COLO668 (cell line): ENCODE data around the gene PIAS4.

ENCODE experiments used
- DNase-seq: peaks from one replicate; lab custom pipeline; 2025; ENCODE audit not compliant: unreplicated experiment; lab: John Stamatoyannopoulos, UW

PIAS4 gene

DNA sequence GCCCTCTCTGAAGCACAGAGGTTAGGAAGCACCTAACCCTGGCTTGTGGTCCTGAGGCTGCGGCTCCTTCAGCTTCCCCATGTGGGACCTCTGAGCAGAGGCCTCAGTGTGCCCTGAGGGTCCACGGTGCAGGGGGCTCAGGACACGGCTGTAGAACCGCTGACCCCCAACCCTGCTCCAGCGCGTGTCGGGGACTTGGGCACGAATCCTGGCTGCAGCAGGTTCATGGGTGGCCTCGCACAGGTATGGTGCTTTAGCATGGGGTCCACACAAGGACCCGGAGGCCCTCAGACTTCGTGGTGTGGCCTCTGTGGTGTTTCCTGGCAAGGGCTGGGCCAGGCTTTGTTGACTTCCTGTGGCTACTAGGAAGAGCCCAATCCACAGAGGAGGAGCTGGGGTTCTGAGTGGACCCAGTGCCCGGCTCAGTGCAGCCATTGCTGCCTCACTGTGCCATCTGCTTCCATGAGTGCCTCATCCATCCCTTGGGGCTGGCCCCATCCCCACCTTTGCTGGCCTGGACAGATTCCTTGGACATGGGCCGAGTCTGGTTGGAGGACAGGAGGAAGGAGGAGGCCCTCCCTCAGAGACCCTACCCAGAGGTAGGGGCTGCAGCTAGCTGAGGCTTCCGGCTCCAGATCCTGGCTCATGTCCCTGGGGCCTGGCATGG is 34.7 kb downstream of the PIAS4 start:
- DNase-seq: no peak

DNA sequence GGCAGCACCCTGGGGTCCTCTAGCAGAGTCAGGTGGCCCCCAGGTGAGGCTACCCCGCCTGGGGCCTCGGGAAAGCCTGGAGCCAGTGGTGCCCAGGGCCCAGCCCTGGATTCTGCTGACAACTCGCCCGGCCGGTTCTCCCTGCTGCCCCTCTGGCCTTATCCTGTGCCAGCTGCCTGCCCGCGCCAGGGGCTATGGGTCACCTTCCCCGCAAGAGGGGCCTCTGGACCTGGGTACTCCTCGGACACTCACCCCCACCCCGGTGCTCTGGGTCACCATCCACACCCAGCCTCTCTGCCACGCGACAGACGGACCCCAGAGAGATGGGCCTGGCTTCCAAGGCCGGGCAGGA is 35.2 kb downstream of the PIAS4 start:
- no peak for DNase-seq

DNA sequence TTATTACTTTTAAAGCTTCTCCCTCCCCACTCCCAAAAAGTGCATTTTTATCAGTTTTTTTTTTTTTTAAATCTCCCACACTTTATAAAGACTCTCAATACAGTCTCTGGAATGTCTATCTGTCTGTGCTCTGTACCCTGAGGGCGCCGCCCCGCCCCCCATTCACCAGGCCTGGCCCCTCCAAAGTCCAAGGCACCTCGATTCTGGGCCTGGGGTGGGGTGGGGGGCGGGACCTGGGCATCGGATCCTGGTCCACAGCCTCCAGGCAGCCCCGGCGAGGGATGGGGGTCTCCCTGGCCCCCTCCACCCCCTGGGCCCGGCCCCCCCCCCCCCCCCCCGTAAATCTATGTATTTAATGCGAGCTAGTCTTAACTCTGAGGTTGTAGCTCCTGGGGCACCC is 35.9 kb downstream of the PIAS4 start:
- DNase-seq: no peak

- no peak for DNase-seq
Observed at GRCh38 chr19:4043966-4044715, 36.6 kb downstream of the PIAS4 start.

- DNase-seq: no peak
Observed at GRCh38 chr19:4044990-4045465, 37.5 kb downstream of the PIAS4 start.

GRCh38 chr19:4045597-4046361 is 38.2 kb downstream of the PIAS4 start:
- no peak for DNase-seq

DNA sequence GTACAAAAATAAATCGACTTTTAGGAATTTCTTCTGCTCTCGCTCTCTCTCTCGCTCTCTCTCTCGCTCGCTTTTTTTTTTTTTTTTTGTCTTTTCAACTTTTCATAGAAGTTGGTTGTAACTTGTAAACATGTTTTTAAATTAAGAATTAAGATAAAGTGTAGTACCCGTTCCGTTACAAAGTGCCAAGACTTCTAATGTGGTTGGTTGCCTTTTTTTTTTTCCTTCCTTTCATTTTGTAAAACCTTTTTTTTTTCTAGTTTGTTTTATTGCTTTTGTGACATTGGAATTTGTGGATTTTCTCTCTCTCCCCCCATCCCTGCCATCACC is 38.8 kb downstream of the PIAS4 start:
- DNase-seq: no peak

DNA sequence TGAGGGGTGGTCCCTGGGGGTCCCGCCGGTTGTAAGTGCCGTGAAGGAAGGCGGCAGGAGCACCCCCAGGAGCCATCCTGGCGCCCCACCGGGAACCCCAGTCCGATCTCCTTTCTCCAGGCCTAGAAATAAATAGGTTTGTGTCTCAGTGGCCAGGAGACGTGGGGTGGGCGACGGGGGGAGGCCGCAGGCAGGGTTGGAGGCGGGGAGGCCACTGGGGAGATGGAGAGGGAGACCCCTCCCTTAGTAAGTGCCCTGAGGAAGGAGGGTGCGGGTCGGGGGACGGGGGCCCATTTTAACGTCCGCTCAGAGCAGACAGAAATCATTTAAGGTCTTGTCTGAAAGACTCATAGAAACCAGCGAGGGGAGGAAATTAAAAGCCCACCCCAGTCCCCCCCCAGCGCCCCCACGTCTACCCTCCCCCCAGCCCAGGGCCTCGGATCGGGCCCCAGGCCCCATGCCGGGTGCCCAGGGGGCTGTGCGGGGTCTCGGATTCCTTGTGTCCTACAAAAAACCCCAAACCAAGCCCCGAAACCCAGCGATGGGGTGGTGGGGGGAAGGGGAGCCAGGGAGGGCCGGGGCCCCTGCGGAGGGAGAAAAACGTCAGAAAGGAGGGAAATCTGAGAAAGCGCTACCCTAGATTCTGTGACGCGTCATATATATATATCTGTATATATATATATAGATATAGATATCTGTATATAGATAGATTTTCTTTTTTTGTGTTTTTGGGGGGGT is 39.6 kb downstream of the PIAS4 start:
- no peak for DNase-seq

GRCh38 chr19:4049432-4049831 is 41.9 kb downstream of the PIAS4 start:
- DNase-seq: no peak

- DNase-seq: no peak
Observed at GRCh38 chr19:4051175-4052101, 43.9 kb downstream of the PIAS4 start.

DNA sequence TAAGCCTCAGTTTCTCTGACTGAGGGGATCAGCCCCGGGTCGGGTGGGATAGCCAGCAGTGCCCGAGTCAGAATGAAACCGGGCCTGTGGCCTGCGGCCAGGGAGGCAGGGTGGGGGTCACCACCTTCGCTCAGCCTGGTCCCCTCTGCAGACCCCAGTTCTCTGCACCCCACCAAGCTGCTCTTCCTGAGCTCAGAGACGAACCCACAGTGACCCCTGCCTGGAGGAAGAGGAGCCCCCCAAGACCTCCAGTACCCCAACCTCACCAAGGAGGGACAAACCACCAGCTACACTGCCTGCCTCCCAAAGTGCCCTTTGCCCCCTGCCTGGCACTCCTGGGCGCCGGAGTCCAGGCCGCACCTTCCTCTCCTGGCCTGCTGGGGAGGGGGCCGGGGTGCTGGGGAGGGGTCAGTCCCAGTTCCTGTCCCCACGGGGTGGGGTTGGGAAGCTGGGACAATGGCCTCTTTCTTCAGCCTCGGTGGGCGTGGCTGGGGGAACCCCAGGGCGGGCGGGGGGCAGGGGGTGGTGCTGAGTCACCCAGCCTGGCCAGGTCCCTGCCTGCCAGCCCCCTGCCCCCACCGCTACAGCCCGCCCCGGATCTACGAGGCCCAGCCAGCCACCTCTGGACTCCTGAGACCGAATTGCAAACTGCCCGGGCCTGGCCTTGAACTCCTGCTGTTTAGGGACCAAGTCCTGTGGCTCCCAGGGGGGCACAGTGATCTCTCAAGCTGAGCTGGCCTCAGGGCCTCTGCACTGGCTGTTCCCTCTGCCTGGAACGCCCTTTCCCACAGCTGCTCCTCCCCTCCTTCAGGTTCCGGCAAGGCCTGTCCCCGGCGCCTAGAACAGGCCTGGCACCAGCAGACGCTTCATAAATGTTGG is 44.8 kb downstream of the PIAS4 start:
- DNase-seq: no peak

GRCh38 chr19:4052993-4053422 is 45.5 kb downstream of the PIAS4 start:
- no peak for DNase-seq

- DNase-seq: no peak
Observed at GRCh38 chr19:4053423-4054324, 46.1 kb downstream of the PIAS4 start.

GRCh38 chr19:4054441-4055208 is 47.1 kb downstream of the PIAS4 start:
- DNase-seq: no peak

DNA sequence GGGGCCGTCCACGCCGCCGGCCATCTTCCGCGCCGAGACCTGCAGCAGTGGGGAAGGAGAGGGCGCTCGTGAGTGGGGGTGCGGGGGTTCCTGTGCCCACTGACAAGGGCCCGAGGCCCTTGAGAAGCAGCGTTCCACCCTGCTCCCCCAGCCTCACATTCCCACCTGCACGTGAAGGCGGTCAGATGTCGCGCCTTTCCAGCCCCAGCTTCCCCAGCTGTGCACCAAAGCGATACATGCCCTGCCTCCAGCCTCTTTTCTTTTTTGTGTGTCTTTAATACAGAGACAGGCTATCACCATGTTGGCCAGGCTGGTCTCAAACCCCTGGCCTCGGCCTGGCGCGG is 47.6 kb downstream of the PIAS4 start:
- no peak for DNase-seq

- no peak for DNase-seq
Observed at GRCh38 chr19:4057931-4058692, 50.6 kb downstream of the PIAS4 start.
